HepG2 (cell line): Measurements from ENCODE around the gene GALNT18. TPM values are rescaled to one million over a fixed set of nuclear protein-coding genes. Genes with fewer than 3 reads are reported as not detected.

Experiments used
- ATAC-seq: fragments of 200-7000 bp; cut with Tn5 transposase; 3 replicates; pipeline ENCODE4 v1.9.1; 2020; ENCODE audit warnings: mild to moderate bottlenecking, moderate library complexity
- BruUV-seq: library from RNA; stranded (reverse); fragments of 400-500 nt; replicated peaks from 2 replicates; lab custom pipeline; 2021; lab: Mats Ljungman, UMichigan
- CTCF ChIA-PET: fragments of 300-600 bp; formaldehyde crosslinking; extraction: SDS; loops from one replicate; lab custom pipeline; 2021; ENCODE audit warnings: low total read pairs, inconsistent platforms, low intra/inter-chr PET ratio; lab: Yijun Ruan, JAX
- POLR2A ChIA-PET: fragments of 350-600 bp; sonication (Branson Sonifier 250); formaldehyde crosslinking; loops from one replicate; lab custom pipeline; 2020; ENCODE audit warnings: antibody characterized with exemption, inconsistent platforms; lab: Yijun Ruan, JAX
- DNase-seq: peaks from one replicate; pipeline ENCODE4 v3.0.0-alpha.2; 2015; ENCODE audit warnings: low spot score
- FAIRE-seq: peaks from 3 replicates; lab custom pipeline; 2011; peaks lifted over from hg19 to GRCh38; lab: Jason Lieb, UNC
- H2AFZ ChIP-seq: one replicate; pipeline ENCODE4 v1.6.1; 2011; ENCODE audit warnings: low read length, inconsistent platforms
- H3K27ac ChIP-seq: fragments of 300-600 bp; 3 replicates; pipeline ENCODE4 v1.8.0; 2011; ENCODE audit warnings: mixed run types, mild to moderate bottlenecking, mixed read lengths, low read length, inconsistent platforms; ENCODE audit not compliant: insufficient read depth; ENCODE audit errors: extremely low read length
- H3K27me3 ChIP-seq, 2 experiments: fragments of 200-600 bp in 1 of 2; 2 replicates in 1 of 2; 3 replicates in 1 of 2; pipeline versions ENCODE4 v1.6.0 to v1.8.0; 2011; ENCODE audit warnings: low read length in 2 of 2, mild to moderate bottlenecking in 2 of 2, moderate library complexity in 2 of 2, inconsistent platforms in 1 of 2; ENCODE audit not compliant: insufficient read depth in 2 of 2, control insufficient read depth in 1 of 2
- H3K36me3 ChIP-seq, 2 experiments: fragments of 200-600 bp in 1 of 2; replicated peaks in 1 of 2; 2 replicates in 1 of 2; 3 replicates in 1 of 2; pipeline versions ENCODE4 v1.5.1 to v1.8.0; 2011; ENCODE audit warnings: low read length in 2 of 2, inconsistent platforms in 1 of 2; ENCODE audit not compliant: insufficient read depth in 2 of 2, control insufficient read depth in 1 of 2
- H3K4me1 ChIP-seq: 2 replicates; pipeline ENCODE4 v1.5.1; 2012; ENCODE audit warnings: low read length, inconsistent platforms; ENCODE audit not compliant: insufficient read depth
- H3K4me2 ChIP-seq: 2 replicates; pipeline ENCODE4 v1.6.0; 2011; ENCODE audit warnings: low read depth, low read length, inconsistent platforms
- H3K4me3 ChIP-seq, 3 experiments: fragments of 200-600 bp in 1 of 3; sonication (generic), shearing (Covaris generic) in 1 of 3; replicated peaks in 1 of 3; 2 replicates each; pipeline ENCODE4 v1.5.1; 2011 to 2016; ENCODE audit warnings: low read length in 3 of 3, inconsistent platforms in 2 of 3, low read depth in 2 of 3, mild to moderate bottlenecking in 2 of 3, control low read depth in 1 of 3, mixed read lengths in 1 of 3; ENCODE audit not compliant: insufficient read depth in 1 of 3
- H3K79me2 ChIP-seq: one replicate; pipeline ENCODE4 v1.6.1; 2011; ENCODE audit warnings: low read length, inconsistent platforms; ENCODE audit not compliant: insufficient read depth
- H3K9ac ChIP-seq: 2 replicates; pipeline ENCODE4 v1.6.0; 2011; ENCODE audit warnings: mild to moderate bottlenecking, low read depth, low read length, inconsistent platforms; ENCODE audit not compliant: insufficient read depth
- H3K9me3 ChIP-seq: 2 replicates; pipeline ENCODE4 v1.5.1; 2012; ENCODE audit warnings: mild to moderate bottlenecking, low read length
- H4K20me1 ChIP-seq: 2 replicates; pipeline ENCODE4 v1.6.0; 2011; ENCODE audit warnings: inconsistent platforms, mild to moderate bottlenecking, low read length, moderate library complexity; ENCODE audit not compliant: insufficient read depth
- ADNP ChIP-seq: sonication (generic); formaldehyde crosslinking; IDR thresholded peaks from 2 replicates; pipeline ENCODE4 v1.4.0; 2020; ENCODE audit warnings: missing genetic modification reagents
- CSRNP1 ChIP-seq: sonication (generic); formaldehyde crosslinking; IDR thresholded peaks from 2 replicates; pipeline ENCODE4 v1.8.1; 2023; ENCODE audit warnings: mild to moderate bottlenecking, missing genetic modification reagents
- GMEB1 ChIP-seq: sonication (generic); formaldehyde crosslinking; IDR thresholded peaks from 2 replicates; pipeline ENCODE4 v1.5.1; 2020; ENCODE audit warnings: missing genetic modification reagents, mild to moderate bottlenecking, borderline replicate concordance
- MTA1 ChIP-seq: sonication (generic); formaldehyde crosslinking; IDR thresholded peaks from 2 replicates; pipeline ENCODE4 v1.4.0; 2020; ENCODE audit warnings: missing genetic modification reagents, mild to moderate bottlenecking, borderline replicate concordance
- MTF1 ChIP-seq: sonication (generic); formaldehyde crosslinking; IDR thresholded peaks from 2 replicates; pipeline ENCODE4 v1.5.0; 2020; ENCODE audit warnings: missing genetic modification reagents
- NAIF1 ChIP-seq: sonication (generic); formaldehyde crosslinking; IDR thresholded peaks from 2 replicates; pipeline ENCODE4 v1.5.0; 2020; ENCODE audit warnings: mild to moderate bottlenecking, missing genetic modification reagents, borderline replicate concordance
- SRF ChIP-seq: IDR thresholded peaks from 2 replicates; pipeline ENCODE4 v1.6.1; 2011; ENCODE audit warnings: mild to moderate bottlenecking, low read depth, low read length, moderate library complexity
- TARDBP ChIP-seq: sonication (generic); formaldehyde crosslinking; IDR thresholded peaks from 2 replicates; pipeline ENCODE4 v1.8.0; 2022; ENCODE audit warnings: mild to moderate bottlenecking, missing genetic modification reagents
- ZNF333 ChIP-seq: sonication (generic); formaldehyde crosslinking; IDR thresholded peaks from 2 replicates; pipeline ENCODE4 v1.4.0; 2020; ENCODE audit warnings: mild to moderate bottlenecking, missing genetic modification reagents, borderline replicate concordance
- ZNF337 ChIP-seq: sonication (generic); formaldehyde crosslinking; IDR thresholded peaks from 2 replicates; pipeline ENCODE4 v1.5.1; 2020; ENCODE audit warnings: missing genetic modification reagents, low read depth, mild to moderate bottlenecking, borderline replicate concordance
- ZNF737 ChIP-seq: sonication (generic); formaldehyde crosslinking; IDR thresholded peaks from 2 replicates; pipeline ENCODE4 v1.5.0; 2020; ENCODE audit warnings: missing genetic modification reagents, mild to moderate bottlenecking, borderline replicate concordance
- ZNF749 ChIP-seq: sonication (generic); formaldehyde crosslinking; IDR thresholded peaks from 2 replicates; pipeline ENCODE4 v1.8.0; 2022; ENCODE audit warnings: mild to moderate bottlenecking, missing genetic modification reagents, moderate library complexity, borderline replicate concordance
- WGBS: methylation state at CpG from one replicate; pipeline ENCODE4 v1.1.6; 2017; ENCODE audit warnings: low lambda C conversion rate; 5-methylcytosine and 5-hydroxymethylcytosine counted together
- in situ Hi-C: cut with HindIII; loops from 2 replicates; pipeline ENCODE4 v1.10.0; 2017; ENCODE audit warnings: low pct_unique_long_range_greater_than_20kb; ENCODE audit not compliant: extremely low pct_ligation_motif_present
- intact Hi-C: fragments of 100-400 bp; cut with micrococcal nuclease; formaldehyde crosslinking; loops from one replicate; pipeline ENCODE4 v1.10.0; 2022; ENCODE audit not compliant: unreplicated experiment
- polyA plus RNA-seq, 8 experiments: library from polyadenylated mRNA; depleted of rRNA in 3 of 8; stranded (reverse) in 7 of 8; unstranded in 1 of 8; fragments of >200 nt; fragmentation: Illumina TruSeq in 4 of 8; extraction: Trizol in 4 of 8; gene quantifications; 2 replicates each; pipeline versions ENCODE4 v1.2.1 to v1.2.3, GENCODE V29; 2011 to 2016; ENCODE audit warnings: low read depth in 4 of 8, missing spikeins in 1 of 8, mixed read lengths in 1 of 8; ENCODE audit not compliant: insufficient read depth in 1 of 8
- total RNA-seq, 5 experiments: library from RNA; depleted of rRNA; stranded (reverse); fragments of >200 nt; fragmentation: Illumina TruSeq; extraction: Trizol; gene quantifications; 2 replicates each; pipeline ENCODE4 v1.2.3, GENCODE V29; 2016; ENCODE audit warnings: low read depth in 1 of 5
- TF ChIP-seq, protein P1 (sequence below): sonication (generic); formaldehyde crosslinking; IDR thresholded peaks from 2 replicates; pipeline ENCODE4 v1.8.0; 2022; ENCODE audit warnings: mild to moderate bottlenecking, missing genetic modification reagents; ENCODE audit not compliant: insufficient replicate concordance

GALNT18 gene
- total and polyA plus RNA-seq, 2 of the 13 experiments (the other 11 are each of a cell fraction or from before 2014, with no cell fraction given) = 0.11 TPM; not detected in 1

DNA sequence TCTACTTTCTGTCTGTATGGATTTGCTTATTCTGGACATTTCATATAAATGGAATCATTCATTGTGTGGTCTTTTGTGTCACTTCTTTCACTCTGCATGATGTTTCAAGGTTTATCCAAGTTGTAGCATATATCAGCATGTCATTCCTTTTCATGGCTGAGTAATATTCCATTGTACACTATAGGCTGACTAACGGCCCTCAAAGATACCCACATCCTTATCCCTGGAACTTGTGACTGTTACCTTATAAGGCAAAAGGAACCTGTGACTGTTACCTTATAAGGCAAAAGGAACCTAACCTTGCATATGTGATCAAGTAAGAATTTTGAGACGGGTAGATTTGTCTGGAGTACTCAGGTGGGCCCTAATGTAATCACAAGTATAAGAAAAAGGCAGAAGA is 380.5 kb downstream of the GALNT18 start:
- in situ Hi-C loops (no loop called here), intact Hi-C loops (no loop called here)
- POLR2A ChIA-PET = no interaction called here
- H4K20me1 ChIP-seq = no peaks in the 10 kb centered on the region
- ATAC-seq (no peak), DNase-seq (no peak), FAIRE-seq (no peak)
- no peaks in the 10 kb centered on the region for H3K27me3 ChIP-seq
- no peak overlapping the region for H3K4me2 ChIP-seq
- no peaks in the 10 kb centered on the region for H3K9me3 ChIP-seq
- H3K27ac ChIP-seq = no peak overlapping the region
- H2AFZ ChIP-seq = no peak overlapping the region
- BruUV-seq = no TSS peak
- no peaks in the 10 kb centered on the region for H3K36me3 ChIP-seq
- H3K4me1 ChIP-seq = no peaks in the 10 kb centered on the region
- H3K9ac ChIP-seq = no peak overlapping the region
- CTCF ChIA-PET = no interaction called here
- no peak overlapping the region for H3K4me3 ChIP-seq
- WGBS = 2% methylated on average over 2 of the region's 2 CpGs
- peak; percentile 69 for TF ChIP-seq SRF
- TF ChIP-seq TARDBP = no peak
- no peaks in the 10 kb centered on the region for H3K79me2 ChIP-seq

DNA sequence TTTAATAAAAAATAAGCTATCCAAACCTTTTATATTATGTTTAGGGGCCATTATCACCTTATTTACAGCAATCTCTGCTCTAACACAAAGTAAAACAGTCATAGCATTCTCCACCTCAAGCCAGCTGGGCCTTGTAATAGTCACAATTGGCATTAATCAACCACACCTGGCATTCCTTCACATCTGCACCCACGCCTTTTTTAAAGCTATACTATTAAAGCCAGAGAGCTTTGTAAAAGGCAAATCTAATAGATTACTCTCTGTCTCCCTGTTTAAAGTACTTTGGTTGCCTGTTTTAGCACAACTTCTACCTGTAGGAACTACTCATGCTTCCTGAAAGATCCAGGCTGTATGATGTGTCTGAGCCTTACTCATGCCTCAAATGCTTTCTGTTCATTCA is 381.8 kb downstream of the GALNT18 start:
- POLR2A ChIA-PET = no interaction called here
- Histone ChIP-seq H3K4me2 (no peak overlapping the region), H3K79me2 (no peaks in the 10 kb centered on the region), H4K20me1 (no peaks in the 10 kb centered on the region), H3K36me3 (no peaks in the 10 kb centered on the region), H3K4me3 (no peak overlapping the region), H3K9ac (no peak overlapping the region), H2AFZ (no peak overlapping the region), H3K9me3 (no peaks in the 10 kb centered on the region), H3K4me1 (no peaks in the 10 kb centered on the region), H3K27ac (no peak overlapping the region), H3K27me3 (no peaks in the 10 kb centered on the region; a peak in 1 of 5 replicates)
- CTCF ChIA-PET = no interaction called here
- no TSS peak for BruUV-seq
- in situ Hi-C loops = no loop called here
- intact Hi-C loops = no loop called here
- DNase-seq = no peak
- no peak for ATAC-seq
- WGBS = 0% methylated on average over 1 of the region's 1 CpG
- FAIRE-seq = no peak
- TF ChIP-seq NAIF1 (CRISPR knock-in tag) (no peak), MTA1 (CRISPR knock-in tag) (no peak), CSRNP1 (CRISPR knock-in tag) (no peak), ZNF333 (no peak), ZNF337 (CRISPR knock-in tag) (no peak), MTF1 (CRISPR knock-in tag) (no peak), ADNP (CRISPR knock-in tag) (no peak), GMEB1 (CRISPR knock-in tag) (no peak), ZNF737 (CRISPR knock-in tag) (no peak), ZNF749 (CRISPR knock-in tag) (no peak)
- TF ChIP-seq, protein P1, sequence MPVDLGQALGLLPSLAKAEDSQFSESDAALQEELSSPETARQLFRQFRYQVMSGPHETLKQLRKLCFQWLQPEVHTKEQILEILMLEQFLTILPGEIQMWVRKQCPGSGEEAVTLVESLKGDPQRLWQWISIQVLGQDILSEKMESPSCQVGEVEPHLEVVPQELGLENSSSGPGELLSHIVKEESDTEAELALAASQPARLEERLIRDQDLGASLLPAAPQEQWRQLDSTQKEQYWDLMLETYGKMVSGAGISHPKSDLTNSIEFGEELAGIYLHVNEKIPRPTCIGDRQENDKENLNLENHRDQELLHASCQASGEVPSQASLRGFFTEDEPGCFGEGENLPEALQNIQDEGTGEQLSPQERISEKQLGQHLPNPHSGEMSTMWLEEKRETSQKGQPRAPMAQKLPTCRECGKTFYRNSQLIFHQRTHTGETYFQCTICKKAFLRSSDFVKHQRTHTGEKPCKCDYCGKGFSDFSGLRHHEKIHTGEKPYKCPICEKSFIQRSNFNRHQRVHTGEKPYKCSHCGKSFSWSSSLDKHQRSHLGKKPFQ (CRISPR knock-in tag) = no peak
